ENCODE results near the gene ZFPM1. TPM values are rescaled to one million over a fixed set of nuclear protein-coding genes. Genes with fewer than 3 reads are reported as not detected.

The ZFPM1 gene
- total RNA-seq, 2 donors from 2014 or later: 10.9 to 11.4 TPM

- Histone ChIP-seq H3K36me3 (replicated peaks in 1 of 2; ENCODE audit: insufficient read depth in 1 of 2, low read depth in 2 of 2) (no peaks in the 10 kb centered on the region), H3K4me3 (no peak overlapping the region), H3K27me3 (no peaks in the 10 kb centered on the region), H3K9me3 (no peaks in the 10 kb centered on the region), H3K27ac (peak overlapping the region in 3 of 4 donors; percentile 16 to 84 (median 82)), H3K4me1 (peaks cover 93% of the 10 kb centered on the region)
- no peak for ATAC-seq
- intact Hi-C loops (cut with DNase I): no loop called here
- TF ChIP-seq, protein P1, sequence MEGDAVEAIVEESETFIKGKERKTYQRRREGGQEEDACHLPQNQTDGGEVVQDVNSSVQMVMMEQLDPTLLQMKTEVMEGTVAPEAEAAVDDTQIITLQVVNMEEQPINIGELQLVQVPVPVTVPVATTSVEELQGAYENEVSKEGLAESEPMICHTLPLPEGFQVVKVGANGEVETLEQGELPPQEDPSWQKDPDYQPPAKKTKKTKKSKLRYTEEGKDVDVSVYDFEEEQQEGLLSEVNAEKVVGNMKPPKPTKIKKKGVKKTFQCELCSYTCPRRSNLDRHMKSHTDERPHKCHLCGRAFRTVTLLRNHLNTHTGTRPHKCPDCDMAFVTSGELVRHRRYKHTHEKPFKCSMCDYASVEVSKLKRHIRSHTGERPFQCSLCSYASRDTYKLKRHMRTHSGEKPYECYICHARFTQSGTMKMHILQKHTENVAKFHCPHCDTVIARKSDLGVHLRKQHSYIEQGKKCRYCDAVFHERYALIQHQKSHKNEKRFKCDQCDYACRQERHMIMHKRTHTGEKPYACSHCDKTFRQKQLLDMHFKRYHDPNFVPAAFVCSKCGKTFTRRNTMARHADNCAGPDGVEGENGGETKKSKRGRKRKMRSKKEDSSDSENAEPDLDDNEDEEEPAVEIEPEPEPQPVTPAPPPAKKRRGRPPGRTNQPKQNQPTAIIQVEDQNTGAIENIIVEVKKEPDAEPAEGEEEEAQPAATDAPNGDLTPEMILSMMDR (IDR thresholded peaks at IDR 0.05): no peak
- no peak for TF ChIP-seq POLR2A (IDR thresholded peaks at IDR 0.05)
- peak in 3 of 4 donors; percentile 35 to 50 (median 50) for DNase-seq
- 53 to 60% methylated on average over 24 to 26 of the region's 26 CpGs for WGBS, 2 donors
Observed at GRCh38 chr16:88476817-88477397, 23.8 kb downstream of the ZFPM1 start.

DNA sequence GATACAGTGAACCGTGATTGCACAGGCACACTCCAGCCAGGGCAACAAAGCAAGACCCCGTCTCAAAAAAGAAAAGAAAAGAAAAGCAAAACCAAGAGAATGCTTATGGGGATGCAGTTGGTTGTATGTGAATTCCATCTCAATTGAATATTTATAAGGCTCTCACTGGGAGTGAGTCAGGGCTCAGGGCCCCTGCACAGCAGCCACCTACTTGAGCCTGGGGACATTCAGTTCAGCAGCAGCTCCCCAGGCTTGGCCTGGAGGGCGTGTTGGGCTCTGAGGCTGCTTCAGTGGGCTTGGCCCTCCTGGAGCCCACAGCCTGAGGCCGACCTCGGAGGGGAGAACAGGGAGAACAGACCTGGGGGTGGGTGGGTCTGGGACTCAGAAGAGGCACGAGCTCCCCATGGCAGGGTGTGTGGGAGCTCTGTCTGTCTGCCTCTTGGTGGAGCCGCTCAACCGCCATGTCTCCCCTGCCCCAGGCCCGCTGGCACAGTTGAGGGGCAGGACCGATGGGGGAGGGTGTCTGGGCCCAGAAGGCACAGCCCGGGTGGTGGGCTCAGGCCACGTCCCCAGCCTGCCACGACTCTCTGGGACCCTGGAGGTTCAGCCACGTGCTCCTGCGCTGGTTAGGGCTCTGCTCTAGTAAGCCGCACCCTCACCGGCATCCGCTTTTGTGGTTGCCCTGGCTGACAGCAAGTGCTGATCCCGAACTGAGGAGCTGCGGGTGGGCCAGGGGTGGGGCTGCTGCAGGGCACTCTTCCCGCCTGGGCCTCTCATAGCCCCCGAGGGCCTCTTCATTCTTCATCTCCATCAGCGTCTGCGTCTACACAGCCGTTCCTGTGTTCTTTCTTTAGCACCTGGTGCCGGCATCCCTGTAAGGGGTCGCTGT is 24.8 kb downstream of the ZFPM1 start:
- H3K9me3 ChIP-seq: no peaks in the 10 kb centered on the region
- H3K4me3 ChIP-seq: no peak overlapping the region
- no peaks in the 10 kb centered on the region for H3K36me3 ChIP-seq (replicated peaks in 1 of 2; ENCODE audit: insufficient read depth in 1 of 2, low read depth in 2 of 2)
- 70 to 79% methylated on average over 22 to 26 of the region's 27 CpGs for WGBS, 2 donors
- no peak for DNase-seq
- no peaks in the 10 kb centered on the region for H3K27me3 ChIP-seq
- peaks cover 96% of the 10 kb centered on the region for H3K4me1 ChIP-seq
- intact Hi-C loops (cut with DNase I): no loop called here
- ATAC-seq: no peak
- TF ChIP-seq POLR2A (IDR thresholded peaks at IDR 0.05): no peak
- TF ChIP-seq, protein P1 (IDR thresholded peaks at IDR 0.05): no peak
- peak overlapping the region; percentile 30 to 84 (median 78) for H3K27ac ChIP-seq

DNA sequence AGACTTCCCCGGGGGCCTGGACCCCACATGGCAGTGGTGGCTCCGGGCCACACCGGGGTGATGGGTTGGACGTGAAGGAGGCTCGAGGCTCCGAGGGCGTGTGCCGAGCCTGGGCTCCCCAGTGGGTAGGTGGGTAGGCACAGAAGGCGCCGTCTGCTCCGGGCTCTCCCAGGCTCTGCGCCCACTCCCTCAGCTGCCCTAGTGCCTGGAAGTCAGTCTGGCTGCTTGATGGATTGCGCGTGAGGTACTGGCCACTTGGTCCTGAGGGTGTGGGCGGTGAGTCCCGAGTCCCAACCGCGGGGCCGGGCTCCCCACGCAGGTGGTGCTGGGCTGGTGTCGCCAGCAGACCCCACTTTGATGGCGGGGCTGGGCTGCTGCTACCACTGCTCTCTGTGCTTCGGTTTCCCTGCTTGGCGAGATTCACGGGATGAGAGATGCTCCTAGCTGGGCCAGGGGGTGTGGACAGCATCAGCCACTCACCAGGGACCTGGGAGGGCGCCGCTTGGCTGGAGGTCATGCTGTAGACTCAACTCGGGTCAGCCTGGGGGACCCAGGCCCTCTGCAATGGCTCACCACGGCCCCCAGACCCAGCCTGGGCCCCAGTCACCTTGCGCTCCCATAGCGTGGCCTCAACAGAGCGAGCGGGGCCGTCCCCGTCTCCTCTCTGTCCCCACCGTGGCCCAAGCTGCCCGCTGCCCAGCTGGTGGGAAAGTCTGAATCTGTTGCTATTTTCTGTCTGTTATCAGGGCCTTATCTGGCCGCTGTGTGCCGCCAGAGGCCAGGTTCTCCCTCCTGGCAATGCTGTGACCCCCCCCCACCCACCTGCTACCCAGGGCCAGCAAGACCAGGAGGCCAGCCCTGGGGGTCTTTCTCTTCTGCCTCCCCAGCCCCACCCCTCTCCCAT is 26.1 kb downstream of the ZFPM1 start:
- Histone ChIP-seq H3K4me1 (peaks cover 96% of the 10 kb centered on the region), H3K36me3 (replicated peaks in 1 of 2; ENCODE audit: insufficient read depth in 1 of 2, low read depth in 2 of 2) (no peaks in the 10 kb centered on the region), H3K4me3 (no peak overlapping the region), H3K27me3 (no peaks in the 10 kb centered on the region), H3K27ac (peak overlapping the region; percentile 65 to 84 (median 78)), H3K9me3 (no peaks in the 10 kb centered on the region)
- no peak for TF ChIP-seq POLR2A (IDR thresholded peaks at IDR 0.05)
- TF ChIP-seq, protein P1 (IDR thresholded peaks at IDR 0.05): peak in 5 of 7 experiments; percentile 11 to 63 (median 59)
- DNase-seq: peak; percentile 81 to 89 (median 86)
- 36 to 43% methylated on average over 4 to 39 of the region's 39 CpGs for WGBS, 2 donors
- ATAC-seq: peak; percentile 75
- intact Hi-C loops (cut with DNase I): no loop called here

DNA sequence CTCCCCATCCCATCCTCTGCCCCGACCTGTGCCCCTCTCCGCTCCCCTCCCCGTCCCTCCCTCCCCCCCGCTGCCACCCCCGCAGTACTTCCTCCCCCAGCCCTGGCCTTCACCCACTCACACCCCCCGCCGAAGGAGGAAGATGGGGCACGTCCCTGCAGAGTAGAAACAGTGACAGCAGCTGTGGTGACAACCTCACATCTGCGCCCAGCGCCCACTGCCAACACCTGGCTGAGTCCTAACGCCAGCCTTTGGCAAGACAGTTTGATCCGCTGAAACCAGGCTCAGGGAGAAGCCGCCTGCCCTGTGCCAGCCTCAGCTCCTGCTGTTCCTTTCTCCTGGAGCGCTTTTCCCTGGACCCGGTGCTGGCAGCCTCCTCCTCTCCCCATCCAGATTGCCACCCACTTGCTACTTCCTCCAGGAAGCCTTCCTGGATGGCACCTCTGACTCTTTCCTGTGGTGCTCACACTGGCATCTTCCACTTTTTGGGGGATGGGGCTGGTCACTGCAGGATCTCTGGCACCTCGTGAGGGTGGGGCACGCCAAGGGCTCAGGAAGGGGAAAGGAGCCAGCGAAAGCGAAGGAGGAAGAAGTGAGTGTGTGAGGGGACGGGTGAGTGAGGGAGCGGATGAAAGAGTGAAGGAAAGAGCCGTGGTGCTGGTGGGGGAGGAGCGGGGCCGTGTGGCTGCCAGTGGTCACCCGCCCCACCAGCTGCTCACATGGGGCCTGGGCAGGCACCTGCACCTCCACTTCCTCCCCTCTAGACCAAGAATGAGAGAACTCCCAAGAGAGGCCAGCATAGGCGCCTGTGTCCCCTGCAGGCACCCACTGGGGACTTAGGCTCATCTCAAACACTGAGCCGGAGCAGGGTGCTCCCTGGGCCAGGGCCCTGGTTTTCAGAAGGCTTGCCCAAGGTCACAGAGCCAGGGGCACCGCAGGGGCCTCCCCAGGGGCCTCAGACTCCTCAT is 27.0 kb downstream of the ZFPM1 start:
- Histone ChIP-seq H3K36me3 (replicated peaks in 1 of 2; ENCODE audit: insufficient read depth in 1 of 2, low read depth in 2 of 2) (no peaks in the 10 kb centered on the region), H3K9me3 (no peaks in the 10 kb centered on the region), H3K4me1 (peaks cover 87% of the 10 kb centered on the region), H3K27ac (peak overlapping the region; percentile 50 to 82 (median 73)), H3K4me3 (no peak overlapping the region), H3K27me3 (no peaks in the 10 kb centered on the region)
- ATAC-seq (peak; percentile 77), DNase-seq (peak; percentile 85 to 91 (median 90))
- intact Hi-C loops (cut with DNase I): no loop called here
- TF ChIP-seq, protein P1 (IDR thresholded peaks at IDR 0.05): no peak
- TF ChIP-seq POLR2A (IDR thresholded peaks at IDR 0.05): no peak
- WGBS, 2 donors: 37 to 38% methylated on average over 18 to 24 of the region's 28 CpGs

Measured in body of pancreas (tissue), 4 donors.